AG20443 (cell line): Measurements from ENCODE around the gene PDE4D.

Experiments
- DNase-seq: peaks from one replicate; pipeline ENCODE4 v3.0.0; 2012; ENCODE audit warnings: low spot score, mixed read lengths

Gene PDE4D

GRCh38 chr5:59254055-59254687 is 639.4 kb downstream of the PDE4D start:
- no peak for DNase-seq

GRCh38 chr5:59253625-59254024 is 639.9 kb downstream of the PDE4D start:
- no peak for DNase-seq

- DNase-seq = no peak
Observed at GRCh38 chr5:59251627-59252026, 641.9 kb downstream of the PDE4D start.

- no peak for DNase-seq
Observed at GRCh38 chr5:59249726-59250125, 643.8 kb downstream of the PDE4D start.

- DNase-seq = no peak
Observed at GRCh38 chr5:59249160-59249559, 644.4 kb downstream of the PDE4D start.

- no peak for DNase-seq
Observed at GRCh38 chr5:59246882-59247281, 646.6 kb downstream of the PDE4D start.

- DNase-seq = no peak
Observed at GRCh38 chr5:59246145-59246869, 647.2 kb downstream of the PDE4D start.

- DNase-seq = no peak
Observed at GRCh38 chr5:59245198-59245597, 648.3 kb downstream of the PDE4D start.

- DNase-seq = no peak
Observed at GRCh38 chr5:59241552-59241951, 652.0 kb downstream of the PDE4D start.

- no peak for DNase-seq
Observed at GRCh38 chr5:59241119-59241518, 652.4 kb downstream of the PDE4D start.

- DNase-seq = no peak
Observed at GRCh38 chr5:59238126-59238902, 655.2 kb downstream of the PDE4D start.

GRCh38 chr5:59236986-59237385 is 656.5 kb downstream of the PDE4D start:
- DNase-seq = no peak

- DNase-seq = no peak
Observed at GRCh38 chr5:59236448-59236847, 657.1 kb downstream of the PDE4D start.

GRCh38 chr5:59234236-59234635 is 659.3 kb downstream of the PDE4D start:
- DNase-seq = no peak

- no peak for DNase-seq
Observed at GRCh38 chr5:59231221-59231931, 662.1 kb downstream of the PDE4D start.

GRCh38 chr5:59222687-59223511 is 670.6 kb downstream of the PDE4D start:
- DNase-seq = no peak

GRCh38 chr5:59221769-59222168 is 671.8 kb downstream of the PDE4D start:
- DNase-seq = no peak

- DNase-seq = no peak
Observed at GRCh38 chr5:59218424-59219045, 675.0 kb downstream of the PDE4D start.

GRCh38 chr5:59216841-59217240 is 676.7 kb downstream of the PDE4D start:
- no peak for DNase-seq

GRCh38 chr5:59212596-59212995 is 680.9 kb downstream of the PDE4D start:
- no peak for DNase-seq

GRCh38 chr5:59209758-59210359 is 683.7 kb downstream of the PDE4D start:
- DNase-seq = no peak
